Measurements from ENCODE around the gene CLNK. TPM values are rescaled to one million over a fixed set of nuclear protein-coding genes. Genes with fewer than 3 reads are reported as not detected.

Gene CLNK
- total and polyA plus RNA-seq, 2 of the 13 experiments (the other 11 are each of a cell fraction or from before 2014, with no cell fraction given), result not detected

DNA sequence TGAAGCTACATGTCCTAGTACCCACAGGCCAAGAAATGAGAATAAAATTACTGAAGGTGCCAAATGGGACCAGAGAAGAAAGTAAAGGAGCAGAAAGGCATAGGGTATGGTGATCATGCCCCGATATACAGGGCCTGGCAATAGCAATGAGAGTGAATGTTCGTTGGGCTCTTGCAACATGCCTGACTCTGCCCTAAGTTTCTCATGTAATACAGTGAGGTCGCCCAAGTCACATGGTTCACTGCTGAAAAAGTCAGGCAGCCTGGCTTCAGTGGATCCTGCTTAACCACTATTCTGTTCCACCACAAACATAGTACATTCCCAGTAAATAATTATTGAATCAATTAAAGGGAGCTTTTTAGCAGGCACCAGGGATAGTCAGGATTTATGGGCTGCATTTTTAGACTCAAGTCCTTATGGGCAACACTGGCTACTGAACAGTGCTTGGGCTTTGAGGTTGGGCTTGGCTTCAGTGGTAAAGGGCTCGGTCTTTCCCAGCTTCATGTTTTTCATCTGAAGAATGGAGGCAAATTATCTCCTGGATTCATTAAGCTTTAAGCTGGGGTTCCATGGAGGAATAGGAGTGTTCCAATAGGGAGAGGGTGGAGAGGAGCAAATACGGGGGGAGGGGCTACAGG, 160.3 kb downstream of the CLNK start:
- no peaks in the 10 kb centered on the region for H3K27me3 ChIP-seq (ENCODE audit: control insufficient read depth in 1 of 2, insufficient read depth in 2 of 2, low read length in 2 of 2)
- ATAC-seq (no peak), FAIRE-seq (no peak), DNase-seq (ENCODE audit: low spot score) (no peak)
- H3K9ac ChIP-seq (ENCODE audit: insufficient read depth, low read depth, low read length), result no peak overlapping the region
- no peak overlapping the region for H2AFZ ChIP-seq (ENCODE audit: low read length)
- TF ChIP-seq AHDC1 (CRISPR knock-in tag; IDR thresholded peaks at IDR 0.05; ENCODE audit: borderline replicate concordance), result no peak
- TF ChIP-seq TOPORS (CRISPR knock-in tag; IDR thresholded peaks at IDR 0.05), result no peak
- TF ChIP-seq, protein P1, sequence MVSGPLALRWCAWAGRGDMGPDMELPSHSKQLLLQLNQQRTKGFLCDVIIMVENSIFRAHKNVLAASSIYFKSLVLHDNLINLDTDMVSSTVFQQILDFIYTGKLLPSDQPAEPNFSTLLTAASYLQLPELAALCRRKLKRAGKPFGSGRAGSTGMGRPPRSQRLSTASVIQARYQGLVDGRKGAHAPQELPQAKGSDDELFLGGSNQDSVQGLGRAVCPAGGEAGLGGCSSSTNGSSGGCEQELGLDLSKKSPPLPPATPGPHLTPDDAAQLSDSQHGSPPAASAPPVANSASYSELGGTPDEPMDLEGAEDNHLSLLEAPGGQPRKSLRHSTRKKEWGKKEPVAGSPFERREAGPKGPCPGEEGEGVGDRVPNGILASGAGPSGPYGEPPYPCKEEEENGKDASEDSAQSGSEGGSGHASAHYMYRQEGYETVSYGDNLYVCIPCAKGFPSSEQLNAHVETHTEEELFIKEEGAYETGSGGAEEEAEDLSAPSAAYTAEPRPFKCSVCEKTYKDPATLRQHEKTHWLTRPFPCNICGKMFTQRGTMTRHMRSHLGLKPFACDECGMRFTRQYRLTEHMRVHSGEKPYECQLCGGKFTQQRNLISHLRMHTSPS (CRISPR knock-in tag; IDR thresholded peaks at IDR 0.05; ENCODE audit: low read depth), result no peak
- TF ChIP-seq NR2C2 (CRISPR knock-in tag; IDR thresholded peaks at IDR 0.05; ENCODE audit: borderline replicate concordance), result no peak
- no peak for TF ChIP-seq PAF1 (CRISPR knock-in tag; IDR thresholded peaks at IDR 0.05)
- TF ChIP-seq POLR2AphosphoS2 (IDR thresholded peaks at IDR 0.05; ENCODE audit: low read depth, low read length), result no peak
- no peak for TF ChIP-seq KDM4B (CRISPR knock-in tag; IDR thresholded peaks at IDR 0.05)
- in situ Hi-C loops (cut with HindIII; ENCODE audit: extremely low pct_ligation_motif_present, low pct_unique_long_range_greater_than_20kb) (no loop called here), intact Hi-C loops (cut with micrococcal nuclease; ENCODE audit: unreplicated experiment) (no loop called here)
- ChIA-PET POLR2A (no interaction called here), CTCF (ENCODE audit: low intra/inter-chr PET ratio, low total read pairs) (no interaction called here)
- no peaks in the 10 kb centered on the region for H3K9me3 ChIP-seq (ENCODE audit: low read length)
- no peaks in the 10 kb centered on the region for H4K20me1 ChIP-seq (ENCODE audit: insufficient read depth, low read length)
- no peak overlapping the region for H3K4me3 ChIP-seq (replicated peaks in 1 of 3; ENCODE audit: insufficient read depth in 1 of 3, low read depth in 2 of 3, low read length in 3 of 3)
- no peaks in the 10 kb centered on the region for H3K79me2 ChIP-seq (ENCODE audit: insufficient read depth, low read length)
- no peak overlapping the region for H3K4me2 ChIP-seq (ENCODE audit: low read depth, low read length)
- H3K36me3 ChIP-seq (replicated peaks in 1 of 2; ENCODE audit: control insufficient read depth in 1 of 2, insufficient read depth in 2 of 2, low read length in 2 of 2), result no peaks in the 10 kb centered on the region
- no peak overlapping the region for H3K27ac ChIP-seq (ENCODE audit: extremely low read length, insufficient read depth, low read length)
- 30% methylated on average over 4 of the region's 5 CpGs for WGBS (ENCODE audit: low lambda C conversion rate)
- no peaks in the 10 kb centered on the region for H3K4me1 ChIP-seq (ENCODE audit: insufficient read depth, low read length)
- BruUV-seq (replicated peaks), result no TSS peak
